ENCODE results near the gene STK11. TPM values are rescaled to one million over a fixed set of nuclear protein-coding genes. Genes with fewer than 3 reads are reported as not detected.

STK11 gene
- total RNA-seq, 4 donors from 2014 or later, result 56.8 to 80.7 (median 60.9) TPM

DNA sequence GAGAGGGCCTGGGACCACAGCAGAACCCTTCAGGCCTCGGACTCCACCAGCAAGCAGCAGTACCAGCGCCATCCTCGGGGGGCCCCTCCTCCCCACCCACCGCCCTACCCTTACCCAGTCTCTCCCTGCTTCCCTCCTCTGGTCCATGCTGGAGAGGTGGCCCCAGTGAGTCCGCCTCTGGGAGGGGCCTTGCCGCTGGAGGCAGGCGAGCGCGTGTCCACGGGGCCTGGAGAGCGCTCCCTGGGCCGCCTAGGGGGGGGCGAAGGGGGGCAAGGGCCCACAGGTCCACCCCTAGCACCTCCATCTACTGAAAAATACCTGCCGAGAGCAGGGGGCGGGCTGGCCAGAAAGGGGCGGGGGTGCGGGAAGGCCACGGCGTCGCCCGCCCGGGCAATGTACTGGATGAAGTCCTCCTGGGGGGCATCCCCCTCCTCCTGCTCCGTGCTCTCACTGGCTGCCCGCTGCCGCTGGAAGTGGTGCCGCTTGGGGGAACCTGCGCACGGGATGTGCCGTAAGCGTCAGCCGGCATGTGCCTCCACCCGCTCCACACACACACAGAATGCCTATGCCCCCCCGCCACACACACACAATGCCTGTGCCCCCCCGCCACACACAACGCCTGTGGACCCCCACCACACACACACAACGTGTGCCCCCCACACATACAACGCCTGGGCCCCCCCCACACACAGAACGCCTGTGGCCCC is 25.4 kb downstream of the STK11 start:
- peaks cover 0 to 25% of the 10 kb centered on the region in 2 donors for H3K36me3 ChIP-seq
- TF ChIP-seq EP300 (IDR thresholded peaks at IDR 0.05) (no peak), POLR2AphosphoS5 (IDR thresholded peaks at IDR 0.05) (no peak)
- no peak for ATAC-seq
- H3K4me1 ChIP-seq, result peaks cover 0 to 23% (median 11%) of the 10 kb centered on the region in 3 donors
- peaks cover under 1% of the 10 kb centered on the region for H3K27me3 ChIP-seq
- H3K9me3 ChIP-seq, result no peaks in the 10 kb centered on the region
- H3K27ac ChIP-seq, result no peak overlapping the region
- no peak overlapping the region for H3K4me3 ChIP-seq
- WGBS, 2 donors (ENCODE audit: low coverage in 1 of 2), result 45% methylated on average over 4 of the region's 38 CpGs; no CpG with 5 or more reads in 1 of the 2 donors

DNA sequence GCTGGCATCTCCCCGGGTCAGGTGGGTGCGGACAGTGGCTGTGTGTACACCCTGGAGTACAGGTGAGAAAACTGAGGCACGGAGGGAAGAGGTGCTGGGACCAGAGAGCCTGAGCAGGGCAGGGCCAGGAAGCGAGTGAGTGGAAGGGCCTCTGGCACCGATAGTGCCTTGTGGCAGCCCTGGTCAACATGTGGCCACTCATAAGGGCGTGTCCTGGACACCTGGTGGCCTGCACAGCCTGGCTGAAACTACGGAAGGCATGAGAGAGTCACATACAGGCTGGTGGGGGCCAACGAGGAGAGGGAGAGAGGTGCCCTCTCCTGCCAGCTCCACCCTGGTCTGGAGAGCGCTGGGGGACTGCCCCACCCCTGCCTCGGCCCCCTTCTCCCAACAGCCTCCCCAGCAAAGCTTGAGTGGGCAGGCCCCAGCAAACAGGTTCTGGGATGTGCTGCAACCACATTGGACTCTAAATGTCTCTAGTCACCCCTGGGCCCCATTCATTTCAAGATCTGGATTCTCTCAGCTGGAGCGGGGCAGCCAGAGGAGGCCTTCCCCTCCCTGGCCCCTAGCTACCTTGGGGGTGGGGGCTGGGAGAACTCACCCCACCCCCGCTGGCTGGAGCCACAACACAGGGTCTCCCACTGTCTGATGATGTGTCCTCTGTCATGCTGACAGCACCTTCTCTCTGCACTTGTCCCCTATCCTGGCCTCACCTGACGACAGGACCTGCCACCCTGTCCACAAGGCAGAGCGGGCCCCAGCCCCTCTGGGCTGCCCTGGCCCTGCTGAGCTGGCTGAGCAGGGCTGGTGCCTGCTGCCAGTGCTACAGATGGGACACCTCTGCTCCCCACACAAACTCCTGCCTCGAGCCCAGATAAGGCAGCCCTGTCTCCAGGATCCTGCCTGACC is 26.4 kb downstream of the STK11 start:
- peaks cover 10% of the 10 kb centered on the region for H3K27me3 ChIP-seq
- peaks cover 0 to 14% of the 10 kb centered on the region in 2 donors for H3K36me3 ChIP-seq
- no peak for TF ChIP-seq POLR2A (IDR thresholded peaks at IDR 0.05)
- peak; percentile 2 for ATAC-seq
- H3K4me3 ChIP-seq, result no peak overlapping the region
- WGBS, 2 donors (ENCODE audit: low coverage in 1 of 2), result 74 to 90% methylated on average over 2 to 8 of the region's 15 CpGs
- peak overlapping the region in 3 of 4 donors; percentile 50 to 57 (median 55) for H3K27ac ChIP-seq
- peaks cover 0 to 32% (median 13%) of the 10 kb centered on the region in 3 donors for H3K4me1 ChIP-seq
- no peaks in the 10 kb centered on the region for H3K9me3 ChIP-seq

DNA sequence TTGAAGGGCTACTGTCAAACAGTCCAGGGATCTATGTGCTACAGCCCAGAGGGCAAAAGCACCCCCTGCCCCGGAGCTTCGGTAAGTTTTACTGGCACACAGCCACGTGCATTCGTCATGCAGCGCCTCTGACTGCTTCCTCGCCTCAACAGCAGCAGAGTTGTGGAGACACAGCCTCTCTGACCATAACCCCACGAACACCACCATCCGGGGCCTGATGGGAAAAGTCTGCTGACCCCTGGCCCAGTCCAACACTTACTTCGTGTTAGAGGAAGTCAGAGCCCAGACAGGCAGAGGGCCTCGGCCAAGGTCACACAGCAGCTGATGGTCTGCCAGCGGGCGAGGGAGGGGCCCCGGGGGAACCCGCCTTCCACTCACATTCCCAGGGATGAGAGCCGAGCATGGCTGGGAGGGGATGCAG is 27.1 kb downstream of the STK11 start:
- Histone ChIP-seq H3K4me1 (peaks cover 0 to 38% (median 17%) of the 10 kb centered on the region in 3 donors), H3K36me3 (peaks cover 0 to 7% of the 10 kb centered on the region in 2 donors), H3K4me3 (no peak overlapping the region), H3K27me3 (peaks cover 15% of the 10 kb centered on the region), H3K9me3 (no peaks in the 10 kb centered on the region), H3K27ac (peak overlapping the region in 3 of 4 donors; percentile 50 to 57 (median 55))
- ATAC-seq, result peak; percentile 29
- no CpG with 5 or more reads among the region's 15 CpGs for WGBS, 2 donors (ENCODE audit: low coverage in 1 of 2)
- TF ChIP-seq, protein P1, sequence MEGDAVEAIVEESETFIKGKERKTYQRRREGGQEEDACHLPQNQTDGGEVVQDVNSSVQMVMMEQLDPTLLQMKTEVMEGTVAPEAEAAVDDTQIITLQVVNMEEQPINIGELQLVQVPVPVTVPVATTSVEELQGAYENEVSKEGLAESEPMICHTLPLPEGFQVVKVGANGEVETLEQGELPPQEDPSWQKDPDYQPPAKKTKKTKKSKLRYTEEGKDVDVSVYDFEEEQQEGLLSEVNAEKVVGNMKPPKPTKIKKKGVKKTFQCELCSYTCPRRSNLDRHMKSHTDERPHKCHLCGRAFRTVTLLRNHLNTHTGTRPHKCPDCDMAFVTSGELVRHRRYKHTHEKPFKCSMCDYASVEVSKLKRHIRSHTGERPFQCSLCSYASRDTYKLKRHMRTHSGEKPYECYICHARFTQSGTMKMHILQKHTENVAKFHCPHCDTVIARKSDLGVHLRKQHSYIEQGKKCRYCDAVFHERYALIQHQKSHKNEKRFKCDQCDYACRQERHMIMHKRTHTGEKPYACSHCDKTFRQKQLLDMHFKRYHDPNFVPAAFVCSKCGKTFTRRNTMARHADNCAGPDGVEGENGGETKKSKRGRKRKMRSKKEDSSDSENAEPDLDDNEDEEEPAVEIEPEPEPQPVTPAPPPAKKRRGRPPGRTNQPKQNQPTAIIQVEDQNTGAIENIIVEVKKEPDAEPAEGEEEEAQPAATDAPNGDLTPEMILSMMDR (IDR thresholded peaks at IDR 0.05), result no peak
- TF ChIP-seq POLR2A (IDR thresholded peaks at IDR 0.05) (no peak), POLR2AphosphoS5 (IDR thresholded peaks at IDR 0.05) (no peak), EP300 (IDR thresholded peaks at IDR 0.05) (no peak)

DNA sequence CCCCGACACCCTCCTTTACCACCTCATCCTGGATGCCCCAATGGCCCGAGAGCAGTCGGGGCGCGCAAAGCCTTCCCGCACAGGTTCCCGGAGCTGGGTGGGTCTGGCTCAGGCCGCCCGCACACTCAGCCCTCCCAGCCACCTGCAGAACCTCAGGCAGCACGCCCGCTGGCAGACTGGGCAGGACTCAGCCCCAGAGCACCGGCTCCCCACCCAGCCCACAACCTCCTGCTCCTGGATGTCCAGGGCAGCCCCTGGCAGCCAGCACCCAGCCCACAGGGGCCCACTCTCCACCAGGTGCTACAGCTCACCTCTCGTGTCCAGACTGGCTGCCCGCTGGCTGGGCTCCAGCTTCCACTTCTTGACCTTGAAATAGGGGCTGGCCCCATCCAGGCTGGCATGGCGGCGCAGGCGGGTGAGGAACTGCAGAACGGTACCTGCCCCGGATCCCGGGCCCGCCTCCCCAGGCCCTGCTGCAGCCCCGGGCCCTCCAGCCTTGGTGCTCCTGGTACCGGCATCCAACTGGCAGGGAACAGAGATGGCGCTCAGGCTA is 27.6 kb downstream of the STK11 start:
- H3K36me3 ChIP-seq, result peaks cover 0 to 2% of the 10 kb centered on the region in 2 donors
- H3K4me1 ChIP-seq, result peaks cover 0 to 41% (median 18%) of the 10 kb centered on the region in 3 donors
- H3K27ac ChIP-seq, result peak overlapping the region in 3 of 4 donors; percentile 50 to 57 (median 55)
- peaks cover 15% of the 10 kb centered on the region for H3K27me3 ChIP-seq
- no peaks in the 10 kb centered on the region for H3K9me3 ChIP-seq
- H3K4me3 ChIP-seq, result no peak overlapping the region
- 77% methylated on average over 6 of the region's 24 CpGs; no CpG with 5 or more reads in 1 of the 2 donors for WGBS, 2 donors (ENCODE audit: low coverage in 1 of 2)
- no peak for ATAC-seq
- no peak for TF ChIP-seq EP300 (IDR thresholded peaks at IDR 0.05)
- TF ChIP-seq POLR2AphosphoS5 (IDR thresholded peaks at IDR 0.05), result no peak
- TF ChIP-seq, protein P1 (IDR thresholded peaks at IDR 0.05), result no peak
- TF ChIP-seq POLR2A (IDR thresholded peaks at IDR 0.05), result no peak

DNA sequence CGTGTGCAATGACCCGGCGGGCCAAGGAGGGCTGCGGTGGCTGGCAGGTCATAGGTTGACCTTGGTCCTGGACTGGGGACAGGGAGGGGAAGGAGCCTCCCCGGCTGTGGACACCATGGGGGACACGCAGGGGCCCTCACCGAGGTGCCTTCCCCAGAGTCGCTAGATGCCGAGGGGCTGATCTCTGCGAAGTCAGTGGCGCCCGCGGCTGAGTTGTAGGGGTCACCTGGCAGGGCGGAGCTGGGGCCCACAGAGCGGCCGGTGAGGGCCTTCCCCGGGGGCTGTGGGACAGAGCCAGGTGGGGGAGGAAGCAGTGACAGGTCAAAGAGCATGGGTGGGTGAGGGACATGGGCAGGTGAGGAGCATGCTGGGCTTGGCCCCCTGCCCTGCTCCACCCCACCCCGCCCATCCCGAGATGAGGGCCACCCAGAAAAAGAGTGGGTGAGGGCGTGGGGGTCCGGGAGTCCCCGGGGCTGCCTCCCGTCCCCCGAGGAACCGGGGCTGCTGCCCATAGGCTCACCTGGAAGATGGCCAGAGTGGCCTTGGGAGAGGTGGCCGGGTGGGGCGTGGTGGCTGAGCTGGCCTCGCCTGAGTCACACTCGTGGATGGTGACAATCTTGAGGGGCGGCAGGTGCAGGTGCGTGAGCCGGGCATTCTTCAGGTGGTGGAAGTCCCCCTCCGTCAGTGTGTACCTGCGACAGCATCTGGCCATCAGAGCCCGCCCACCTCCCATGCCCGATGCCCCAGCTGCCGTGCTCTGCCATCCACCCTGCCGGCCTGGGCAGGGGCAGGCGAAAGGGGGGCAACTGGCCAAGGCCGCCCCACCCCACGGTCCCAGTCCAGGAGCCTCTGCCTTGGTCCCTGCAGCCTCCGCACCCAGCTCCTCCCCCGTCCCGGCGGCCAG is 28.7 kb downstream of the STK11 start:
- H3K9me3 ChIP-seq, result no peaks in the 10 kb centered on the region
- no peak overlapping the region for H3K27ac ChIP-seq
- WGBS, 2 donors (ENCODE audit: low coverage in 1 of 2), result 90% methylated on average over 15 of the region's 45 CpGs; no CpG with 5 or more reads in 1 of the 2 donors
- H3K4me1 ChIP-seq, result peaks cover 0 to 49% (median 21%) of the 10 kb centered on the region in 3 donors
- no peak overlapping the region for H3K4me3 ChIP-seq
- peaks cover 15% of the 10 kb centered on the region for H3K27me3 ChIP-seq
- ATAC-seq, result no peak
- H3K36me3 ChIP-seq, result no peaks in the 10 kb centered on the region
- TF ChIP-seq, protein P1 (IDR thresholded peaks at IDR 0.05), result no peak
- TF ChIP-seq EP300 (IDR thresholded peaks at IDR 0.05) (no peak), POLR2AphosphoS5 (IDR thresholded peaks at IDR 0.05) (no peak), POLR2A (IDR thresholded peaks at IDR 0.05) (no peak)

All from gastroesophageal sphincter (tissue), 4 donors.